Ishikawa (cell line): ENCODE results near the gene MFNG.

Experiments used
- CEBPB ChIP-seq: IDR thresholded peaks from 2 replicates; pipeline ENCODE4 v1.6.1; 2012
- CREB1 ChIP-seq: IDR thresholded peaks from 2 replicates; pipeline ENCODE4 v1.6.1; 2012; ENCODE audit warnings: low read depth
- EGR1 ChIP-seq: IDR thresholded peaks from 2 replicates; pipeline ENCODE4 v1.6.1; 2012
- EP300 ChIP-seq: IDR thresholded peaks from 2 replicates; pipeline ENCODE4 v1.6.1; 2012; ENCODE audit warnings: borderline replicate concordance
- MAX ChIP-seq: IDR thresholded peaks from 2 replicates; pipeline ENCODE4 v1.6.1; 2012
- NFIC ChIP-seq: IDR thresholded peaks from 2 replicates; pipeline ENCODE4 v1.6.1; 2012
- RAD21 ChIP-seq: IDR thresholded peaks from 2 replicates; pipeline ENCODE4 v1.6.1; 2012; ENCODE audit warnings: low read depth
- REST ChIP-seq: IDR thresholded peaks from 2 replicates; pipeline ENCODE4 v1.6.1; 2012; ENCODE audit warnings: low read depth, mild to moderate bottlenecking
- TAF1 ChIP-seq: IDR thresholded peaks from 2 replicates; pipeline ENCODE4 v1.6.1; 2012; ENCODE audit warnings: low read depth, mild to moderate bottlenecking
- TEAD4 ChIP-seq: IDR thresholded peaks from 2 replicates; pipeline ENCODE4 v1.6.1; 2012
- ZBTB7A ChIP-seq: IDR thresholded peaks from 2 replicates; pipeline ENCODE4 v1.6.1; 2012; ENCODE audit warnings: low read depth
- TF ChIP-seq, protein P1 (sequence below): IDR thresholded peaks from 2 replicates; pipeline ENCODE4 v1.6.1; 2012

GRCh38 chr22:37431366-37431765, 54.8 kb downstream of the MFNG start:
- TF ChIP-seq, protein P1, sequence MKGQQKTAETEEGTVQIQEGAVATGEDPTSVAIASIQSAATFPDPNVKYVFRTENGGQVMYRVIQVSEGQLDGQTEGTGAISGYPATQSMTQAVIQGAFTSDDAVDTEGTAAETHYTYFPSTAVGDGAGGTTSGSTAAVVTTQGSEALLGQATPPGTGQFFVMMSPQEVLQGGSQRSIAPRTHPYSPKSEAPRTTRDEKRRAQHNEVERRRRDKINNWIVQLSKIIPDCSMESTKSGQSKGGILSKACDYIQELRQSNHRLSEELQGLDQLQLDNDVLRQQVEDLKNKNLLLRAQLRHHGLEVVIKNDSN = no peak
- no peak for TF ChIP-seq EGR1
- no peak for TF ChIP-seq REST
- TF ChIP-seq RAD21 = no peak
- no peak for TF ChIP-seq EP300
- TF ChIP-seq MAX = no peak; the same call in 1 of the 2 replicates
- no peak for TF ChIP-seq ZBTB7A
- TF ChIP-seq TAF1 = no peak
- no peak for TF ChIP-seq NFIC
- no peak for TF ChIP-seq TEAD4
- TF ChIP-seq CEBPB = no peak
- TF ChIP-seq CREB1 = no peak
